Lower lobe of right lung (tissue), 2 donors: ENCODE results near the gene FLYWCH2. TPM values are rescaled to one million over a fixed set of nuclear protein-coding genes. Genes with fewer than 3 reads are reported as not detected.

Experiments
- ATAC-seq, 2 donors: fragments of 200-7000 bp; cut with Tn5 transposase; one replicate each; pipeline ENCODE4 v1.9.1; 2020 to 2022; ENCODE audit warnings: mild to moderate bottlenecking in 2 of 2, moderate library complexity in 2 of 2
- DNase-seq: peaks from one replicate; pipeline ENCODE4 v3.0.0-alpha.2; 2020
- H3K27ac ChIP-seq: fragments of 200-600 bp; one replicate; pipeline ENCODE4 v1.8.0; 2022
- H3K27me3 ChIP-seq: fragments of 200-600 bp; one replicate; pipeline ENCODE4 v1.8.0; 2022; ENCODE audit warnings: low read depth
- H3K36me3 ChIP-seq: fragments of 200-600 bp; one replicate; pipeline ENCODE4 v1.8.0; 2022; ENCODE audit warnings: mild to moderate bottlenecking
- H3K4me1 ChIP-seq: fragments of 200-600 bp; one replicate; pipeline ENCODE4 v1.8.0; 2022
- H3K4me3 ChIP-seq: fragments of 200-600 bp; one replicate; pipeline ENCODE4 v1.8.0; 2022; ENCODE audit warnings: mild to moderate bottlenecking
- H3K9me3 ChIP-seq: fragments of 200-600 bp; one replicate; pipeline ENCODE4 v1.8.0; 2022
- CTCF ChIP-seq: fragments of 200-600 bp; IDR thresholded peaks from one replicate; pipeline ENCODE4 v1.8.0; 2022; ENCODE audit warnings: antibody characterized with exemption, mild to moderate bottlenecking
- intact Hi-C: fragments of 100-400 bp; cut with DNase I; formaldehyde crosslinking; loops from one replicate; pipeline ENCODE4 v1.11.0; 2022
- total RNA-seq: library from RNA; stranded (reverse); fragmentation: NEBNext Ultra II Directional; extraction: Animal tissue kit (Norgen Biotek cat#: 25700); gene quantifications from one replicate; pipeline ENCODE4 v1.2.1, GENCODE V29; 2021
- donor health status: DM: no; HTN: yes; CAD: no; lungs with severe emphysema.

The FLYWCH2 gene
- total RNA-seq, 1 donor from 2014 or later: 27.8 TPM

- DNase-seq (no peak), ATAC-seq (no peak)
- Histone ChIP-seq H3K36me3 (peaks cover 29% of the 10 kb centered on the region), H3K27ac (no peak overlapping the region), H3K4me1 (peaks cover 20% of the 10 kb centered on the region), H3K27me3 (no peaks in the 10 kb centered on the region), H3K4me3 (no peak overlapping the region), H3K9me3 (no peaks in the 10 kb centered on the region)
- intact Hi-C loops: no loop called here
- TF ChIP-seq CTCF: no peak
Observed at GRCh38 chr16:2914233-2914632, 31.2 kb downstream of the FLYWCH2 start.

GRCh38 chr16:2915196-2915929 lies 32.3 kb downstream of the FLYWCH2 start:
- no peak for TF ChIP-seq CTCF
- intact Hi-C loops: no loop called here
- Histone ChIP-seq H3K4me1 (peaks cover 29% of the 10 kb centered on the region), H3K27ac (no peak overlapping the region), H3K9me3 (no peaks in the 10 kb centered on the region), H3K36me3 (peaks cover 29% of the 10 kb centered on the region), H3K27me3 (no peaks in the 10 kb centered on the region), H3K4me3 (no peak overlapping the region)
- ATAC-seq (no peak), DNase-seq (no peak)

GRCh38 chr16:2919511-2920255 lies 36.7 kb downstream of the FLYWCH2 start:
- Histone ChIP-seq H3K9me3 (no peaks in the 10 kb centered on the region), H3K4me1 (peaks cover 10% of the 10 kb centered on the region), H3K27ac (peak overlapping the region; percentile 63), H3K4me3 (no peak overlapping the region), H3K27me3 (no peaks in the 10 kb centered on the region), H3K36me3 (peaks cover 37% of the 10 kb centered on the region)
- peak; percentile 94 for TF ChIP-seq CTCF
- DNase-seq (no peak), ATAC-seq (peak; percentile 78 to 91)
- intact Hi-C loops: loop anchor here (10.0 kb wide), 1 partner anchor 45 kb away; no protein-coding TSS in a partner anchor

- Histone ChIP-seq H3K9me3 (no peaks in the 10 kb centered on the region), H3K27ac (no peak overlapping the region), H3K4me3 (no peak overlapping the region), H3K27me3 (no peaks in the 10 kb centered on the region), H3K36me3 (peaks cover 21% of the 10 kb centered on the region), H3K4me1 (peaks cover 20% of the 10 kb centered on the region)
- TF ChIP-seq CTCF: no peak
- DNase-seq (no peak), ATAC-seq (no peak)
- intact Hi-C loops: loop anchor here (10.0 kb wide), 1 partner anchor 49 kb away; no protein-coding TSS in a partner anchor
Observed at GRCh38 chr16:2923481-2923880, 40.5 kb downstream of the FLYWCH2 start.

- DNase-seq (no peak), ATAC-seq (peak in 1 of 2 donors; percentile 3)
- no peaks in the 10 kb centered on the region for H3K9me3 ChIP-seq
- H3K4me1 ChIP-seq: peaks cover 10% of the 10 kb centered on the region
- intact Hi-C loops: loop anchor here (10.0 kb wide), 1 partner anchor 50 kb away; no protein-coding TSS in a partner anchor
- no peak for TF ChIP-seq CTCF
- peaks cover 26% of the 10 kb centered on the region for H3K36me3 ChIP-seq
- H3K27ac ChIP-seq: no peak overlapping the region
- H3K4me3 ChIP-seq: no peak overlapping the region
- no peaks in the 10 kb centered on the region for H3K27me3 ChIP-seq
Observed at GRCh38 chr16:2924901-2925755, 42.1 kb downstream of the FLYWCH2 start.
